Forelimb muscle (tissue), 1 donor: ENCODE data around the gene IFI27L1. TPM values are rescaled to one million over a fixed set of nuclear protein-coding genes. Genes with fewer than 3 reads are reported as not detected.

ENCODE experiments used
- DNase-seq: peaks from one replicate; pipeline ENCODE4 v3.0.0-alpha.2; 2013; ENCODE audit warnings: low read depth
- polyA plus RNA-seq: library from polyadenylated mRNA; unstranded; fragments of 120-200 nt; gene quantifications from one replicate; pipeline ENCODE4 v1.2.1, GENCODE V29; 2013; ENCODE audit not compliant: insufficient read length

IFI27L1 gene
- polyA plus RNA-seq, 1 donor, result 12.2 TPM

DNA sequence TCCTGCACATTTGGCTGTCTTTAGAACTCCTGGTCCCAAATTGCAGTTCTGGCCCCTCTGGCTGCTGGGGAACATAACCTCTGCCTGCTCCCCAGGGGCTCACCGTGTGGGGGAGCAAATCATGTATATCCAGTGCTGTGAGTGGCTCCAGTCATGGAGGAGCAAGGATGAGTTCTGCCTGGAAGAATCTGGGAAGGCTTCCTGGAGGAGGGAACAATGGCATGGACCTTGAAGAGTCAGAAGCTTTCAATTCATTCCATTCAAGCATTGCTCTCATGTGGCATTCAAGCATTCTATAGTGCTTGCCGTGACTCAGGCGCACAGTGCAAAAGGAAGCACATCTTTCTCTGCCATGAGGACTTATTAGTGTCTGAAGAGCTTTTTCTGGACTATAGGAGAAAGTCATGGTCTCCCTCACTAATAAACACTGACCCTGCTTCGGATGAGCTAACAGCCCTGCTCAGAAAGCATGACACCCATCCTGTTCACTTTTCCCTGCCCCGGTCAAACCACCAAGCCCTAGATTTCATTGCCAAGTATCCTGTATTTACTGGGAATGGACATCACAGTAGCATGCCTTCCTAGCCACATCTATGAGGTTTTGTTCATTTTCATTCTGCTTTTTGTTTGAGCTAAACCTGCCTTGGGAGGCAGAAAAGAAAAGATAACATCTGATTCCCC is 32.9 kb downstream of the IFI27L1 start:
- no peak for DNase-seq

GRCh38 chr14:94114589-94115057 is 33.5 kb downstream of the IFI27L1 start:
- DNase-seq, result no peak

GRCh38 chr14:94115058-94115591 is 34.0 kb downstream of the IFI27L1 start:
- DNase-seq, result no peak

DNA sequence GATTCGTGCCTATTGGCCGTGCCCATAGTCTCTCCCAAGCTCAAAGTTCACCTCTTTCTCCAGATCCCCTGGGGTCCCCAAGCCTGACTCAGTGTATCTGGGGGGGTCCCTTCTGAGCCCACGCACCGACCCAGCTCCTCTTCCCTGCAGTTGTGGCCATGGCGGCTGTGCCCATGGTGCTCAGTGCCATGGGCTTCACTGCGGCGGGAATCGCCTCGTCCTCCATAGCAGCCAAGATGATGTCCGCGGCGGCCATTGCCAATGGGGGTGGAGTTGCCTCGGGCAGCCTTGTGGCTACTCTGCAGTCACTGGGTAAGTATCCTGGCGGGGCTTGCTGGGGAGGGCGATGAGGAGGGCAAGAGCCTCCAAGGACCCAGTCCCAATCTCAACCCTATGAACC is 34.5 kb downstream of the IFI27L1 start:
- DNase-seq, result no peak

- no peak for DNase-seq
These were observed 35.6 kb downstream of the IFI27L1 start for GRCh38 chr14:94116701-94117100.

- DNase-seq, result no peak
These were observed 36.7 kb downstream of the IFI27L1 start for GRCh38 chr14:94117856-94118255.

DNA sequence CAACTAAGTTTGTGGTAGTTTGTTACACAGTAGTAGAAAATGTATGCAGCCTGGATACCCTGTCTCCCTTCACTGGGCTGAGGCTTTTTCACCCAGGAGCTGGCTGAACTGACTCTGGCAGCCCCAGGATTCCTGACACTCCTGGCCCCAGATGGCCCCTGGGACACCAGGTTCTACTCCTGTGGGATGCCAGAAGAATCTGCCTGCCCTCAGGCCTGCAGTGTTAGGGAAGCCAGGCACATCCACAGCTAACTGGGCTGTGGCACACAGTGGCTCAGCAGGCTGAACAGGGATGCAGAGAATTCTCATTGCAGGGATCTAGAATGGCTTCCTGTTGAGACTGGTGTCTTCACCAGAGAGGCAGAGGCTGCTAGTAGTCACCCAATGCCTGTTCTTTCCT is 38.0 kb downstream of the IFI27L1 start:
- no peak for DNase-seq

DNA sequence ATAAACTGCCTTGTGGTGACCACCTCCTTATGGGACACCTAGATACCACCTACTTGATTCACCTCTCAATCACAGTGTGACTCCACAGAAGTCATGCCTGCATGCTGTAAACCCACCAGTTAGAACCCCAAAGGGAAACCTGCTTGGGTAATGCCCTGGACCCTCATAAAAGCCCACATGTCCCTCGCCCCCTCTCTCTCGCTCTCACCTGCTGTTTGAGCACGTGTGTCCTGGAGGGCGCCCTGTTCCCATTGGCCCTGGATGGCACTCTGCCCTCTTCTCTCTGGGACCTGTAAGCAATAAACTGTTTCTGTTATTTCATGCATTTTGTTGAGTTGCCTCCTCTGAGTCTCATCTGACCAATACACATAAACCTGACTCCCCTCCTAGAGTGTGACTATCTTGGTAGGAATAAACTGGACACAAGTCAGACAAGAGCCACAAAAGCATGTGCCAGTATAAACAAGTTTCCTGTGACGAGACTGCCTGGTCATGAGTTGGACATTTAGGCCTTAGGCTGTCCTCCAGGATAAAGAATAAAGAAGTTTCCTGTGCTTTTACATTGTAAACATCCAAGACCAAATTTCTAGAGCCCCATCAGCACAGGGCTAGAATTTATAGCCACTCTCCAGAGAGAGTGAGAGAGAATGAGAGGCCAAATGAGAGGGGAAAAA is 39.7 kb downstream of the IFI27L1 start:
- no peak for DNase-seq

DNA sequence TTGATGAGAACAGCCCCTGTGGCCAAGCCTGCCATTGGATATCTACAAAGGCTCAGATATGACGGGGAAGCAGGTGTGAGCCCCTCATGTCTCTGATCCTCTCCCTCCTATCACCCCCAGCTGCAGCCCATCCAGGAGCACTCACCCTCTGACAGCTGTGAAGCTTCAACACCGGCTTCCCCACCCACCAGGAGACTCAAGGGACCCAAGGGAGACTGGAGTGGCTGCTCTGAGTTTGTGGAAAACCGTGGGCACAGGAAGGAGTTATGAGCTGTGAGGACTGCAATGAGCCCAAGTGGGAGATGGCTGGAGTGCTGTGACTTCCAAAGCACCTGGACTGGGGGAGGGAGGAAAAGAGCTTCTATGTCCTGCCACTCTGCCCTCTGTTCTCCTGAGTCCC is 40.4 kb downstream of the IFI27L1 start:
- no peak for DNase-seq

- DNase-seq, result no peak
These were observed 41.3 kb downstream of the IFI27L1 start for GRCh38 chr14:94122438-94122837.

GRCh38 chr14:94123296-94123695 is 42.2 kb downstream of the IFI27L1 start:
- DNase-seq, result no peak

DNA sequence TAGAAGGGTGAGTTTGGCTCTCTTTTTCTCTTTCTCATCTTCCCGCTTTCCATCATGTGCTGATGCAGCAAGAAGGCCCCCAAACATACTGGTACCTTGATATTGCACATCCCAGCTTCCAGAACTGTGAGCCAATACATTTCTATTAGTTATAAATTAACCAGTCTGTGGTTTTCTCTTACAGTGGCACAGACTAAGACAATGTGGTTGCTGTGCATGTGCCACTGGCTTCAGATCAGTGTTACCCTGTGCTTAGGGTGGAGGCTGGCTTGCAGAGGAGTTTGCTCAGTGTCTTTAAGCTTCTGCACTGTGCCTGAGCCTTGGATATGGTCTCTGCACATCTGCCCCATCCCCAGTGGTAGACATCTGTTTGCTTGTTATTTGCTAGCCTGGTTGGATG is 42.8 kb downstream of the IFI27L1 start:
- DNase-seq, result no peak

DNA sequence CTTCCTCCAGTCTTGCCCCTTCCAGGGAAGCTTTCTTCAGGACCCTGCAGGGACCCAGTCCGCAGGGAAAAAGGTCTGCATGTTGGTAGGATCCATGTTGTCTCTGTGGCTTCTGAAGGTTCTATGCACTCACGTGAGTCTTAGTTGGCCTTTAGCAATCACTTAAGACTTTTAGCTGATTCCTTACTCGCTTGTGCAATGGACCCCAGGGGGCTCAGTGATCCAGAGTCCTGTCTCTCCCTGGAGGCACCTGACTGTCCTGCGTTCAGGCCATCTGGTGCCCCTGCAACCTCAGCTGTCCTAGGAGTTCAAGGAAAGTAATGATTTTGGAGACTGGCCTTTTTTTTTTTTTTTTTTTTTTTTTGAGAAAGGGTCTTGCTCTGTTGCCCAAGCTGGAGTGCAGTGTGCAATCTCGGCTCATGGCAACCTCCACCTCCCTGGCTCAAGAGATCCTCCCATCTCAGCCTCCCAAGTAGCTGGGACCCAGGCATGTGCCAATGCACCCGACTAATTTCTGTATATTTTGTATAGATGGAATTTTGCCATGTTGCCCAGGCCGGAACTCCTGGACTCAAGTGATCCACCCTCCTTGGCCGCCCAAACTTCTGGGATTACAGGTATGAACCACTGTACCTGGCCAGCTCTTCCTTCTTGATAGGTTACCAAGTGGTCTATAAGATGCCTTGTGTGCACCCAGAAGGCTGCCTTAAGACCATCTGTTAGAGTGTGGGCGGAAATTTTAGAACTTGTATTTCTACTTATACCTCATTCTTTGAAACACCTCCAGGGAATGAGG is 43.7 kb downstream of the IFI27L1 start:
- no peak for DNase-seq

- no peak for DNase-seq
These were observed 44.7 kb downstream of the IFI27L1 start for GRCh38 chr14:94125659-94126418.

DNA sequence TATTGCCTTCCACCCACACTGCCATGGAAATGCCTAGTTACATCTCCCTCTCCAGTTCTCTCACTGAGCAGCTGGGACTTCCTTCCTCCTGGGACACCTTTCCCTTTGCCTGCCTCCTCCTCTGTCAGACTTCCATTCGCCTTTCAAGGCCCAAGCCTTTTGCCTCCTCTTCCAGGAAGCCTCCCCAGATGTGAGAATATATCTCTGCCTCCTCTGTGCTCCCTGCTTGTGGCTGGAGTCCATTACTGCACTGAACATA is 45.2 kb downstream of the IFI27L1 start:
- no peak for DNase-seq

DNA sequence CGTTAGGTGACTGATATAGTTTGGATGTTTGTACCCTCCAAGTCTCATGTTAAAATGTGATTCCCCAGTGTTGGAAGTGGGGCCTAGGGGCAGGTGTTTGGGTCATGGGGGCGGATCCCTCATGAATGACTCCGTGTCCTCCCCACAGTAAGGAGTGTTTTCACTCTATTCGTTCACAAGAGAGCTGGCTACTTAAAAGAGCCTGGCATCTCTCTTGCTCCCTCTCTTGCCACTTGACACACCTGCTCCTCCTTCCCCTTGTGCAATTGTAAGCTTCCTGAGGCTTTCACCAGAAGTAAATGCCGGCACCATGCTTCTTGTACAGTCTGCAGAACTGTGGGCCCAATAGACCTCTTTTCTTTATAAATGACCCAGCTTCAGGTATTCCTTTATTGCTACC is 45.7 kb downstream of the IFI27L1 start:
- DNase-seq, result no peak

DNA sequence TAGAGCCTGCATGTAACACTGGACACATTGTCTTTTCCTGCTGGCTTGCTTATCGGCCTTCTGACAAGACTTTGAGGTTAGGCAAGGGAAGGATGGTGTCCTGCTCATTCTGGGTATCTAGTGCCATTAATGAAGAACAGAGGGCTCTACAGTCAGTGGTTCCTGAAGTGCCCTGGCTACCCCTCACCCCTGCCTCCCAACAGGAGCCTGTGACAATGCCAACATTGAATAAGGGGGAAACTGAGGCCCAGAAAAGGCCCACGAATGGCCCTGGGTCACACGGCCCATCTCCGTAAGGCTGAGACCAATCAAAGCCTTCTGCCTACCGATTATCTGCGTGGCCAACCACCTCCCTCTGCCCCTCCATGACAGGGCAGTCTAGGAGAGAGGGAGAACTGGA is 46.2 kb downstream of the IFI27L1 start:
- DNase-seq, result no peak

DNA sequence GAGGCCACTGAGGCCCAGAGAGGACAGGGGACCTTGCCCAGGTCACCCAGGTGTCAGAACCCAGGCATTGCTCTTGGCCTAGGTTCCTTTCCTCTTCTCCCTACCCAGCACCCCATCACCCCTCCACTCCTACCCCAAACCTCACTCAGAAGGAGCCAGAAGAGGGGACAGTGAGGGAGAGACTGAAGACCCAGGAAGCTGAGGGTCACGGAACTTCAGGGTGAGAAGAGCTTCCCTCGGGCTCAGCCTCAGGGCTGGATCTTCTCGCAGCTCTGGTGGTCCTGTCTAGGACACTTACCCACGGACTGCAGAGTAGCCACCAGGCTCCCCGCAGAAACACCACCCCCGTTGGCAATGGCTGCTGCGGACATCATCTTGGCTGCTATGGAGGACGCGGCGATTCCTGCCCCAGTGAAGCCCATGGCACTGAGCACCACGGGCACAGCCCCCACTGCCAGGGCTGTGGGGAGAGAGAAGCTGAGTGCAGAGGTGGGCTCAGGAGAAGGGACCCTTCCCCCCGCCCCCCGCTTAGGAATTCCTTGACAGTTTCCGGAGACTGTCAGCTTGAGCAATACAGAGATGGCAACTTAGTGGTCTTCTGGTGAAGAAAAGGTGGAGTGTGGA is 47.2 kb downstream of the IFI27L1 start:
- DNase-seq, result no peak

DNA sequence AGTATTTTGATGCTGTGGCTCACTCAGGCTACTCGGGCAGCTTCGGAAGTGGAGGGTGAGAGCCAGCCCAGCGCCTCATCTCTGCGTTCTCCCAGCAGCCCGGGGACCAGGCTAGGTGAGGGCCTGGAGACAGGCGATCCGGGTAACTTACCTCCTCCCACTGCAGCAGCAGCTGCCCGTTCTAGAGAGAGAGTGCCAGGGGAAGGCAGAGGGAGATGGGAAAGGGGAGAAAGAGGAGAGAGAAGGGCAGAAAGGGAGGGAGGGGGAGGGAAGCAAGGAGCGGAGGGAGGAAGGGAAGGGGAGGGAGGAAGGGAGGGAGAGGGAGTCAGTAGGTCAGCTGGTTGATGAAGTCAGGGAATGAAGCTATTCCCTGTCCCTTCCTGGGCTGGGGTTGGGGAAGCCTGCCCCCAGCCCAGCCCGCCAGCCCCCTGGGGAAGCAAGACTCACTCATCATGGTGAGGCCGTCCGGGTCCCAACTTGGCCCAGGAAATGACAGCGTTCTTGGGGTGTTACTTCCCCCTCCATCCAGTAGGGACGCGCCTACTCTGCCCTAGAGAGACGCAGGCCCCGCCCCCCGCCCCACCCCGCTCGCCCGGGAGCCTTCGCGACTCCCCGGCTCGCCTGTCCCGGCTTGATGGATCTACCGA is 48.1 kb downstream of the IFI27L1 start, which contains the start of gene IFI27L2:
TSS of gene IFI27L2 (minus strand) at position 494 of the 647 bp plus-strand sequence. CDS start at position 454, 40 bp downstream.
- DNase-seq, result no peak

DNA sequence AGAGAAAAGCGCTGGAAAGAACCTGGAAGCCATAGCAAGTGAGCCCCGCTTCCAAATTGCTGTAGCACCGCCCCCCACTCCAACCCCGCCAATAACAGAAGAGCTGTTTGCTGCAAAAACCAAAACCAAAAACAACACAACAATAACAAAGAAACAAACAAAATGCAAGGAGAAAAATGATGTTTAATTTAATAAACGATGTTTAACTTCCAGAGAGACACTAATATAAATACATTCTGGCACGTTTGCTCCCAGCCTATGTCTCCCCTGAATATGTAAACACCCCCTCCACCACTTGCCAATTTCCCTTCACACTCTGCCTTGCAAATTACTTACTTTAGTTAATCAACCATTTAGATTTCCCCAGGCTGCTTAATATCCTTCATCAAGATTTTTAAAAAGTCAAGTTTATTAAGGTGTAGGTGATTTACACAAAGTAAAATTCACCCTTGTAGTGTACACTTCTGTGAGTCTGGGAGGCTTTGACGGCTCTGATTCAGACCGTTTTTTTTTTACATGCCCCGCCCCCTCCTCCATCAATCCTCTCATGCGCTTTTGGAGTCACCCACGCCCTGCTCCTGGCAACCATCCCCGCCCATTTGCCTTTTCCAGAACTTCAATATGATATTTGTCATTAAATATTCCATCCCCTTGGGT is 48.8 kb downstream of the IFI27L1 start:
- DNase-seq, result no peak
